IPS-NIHi11 (cell line): ENCODE data around the gene KLHL3.

Experiments used
- DNase-seq: peaks from one replicate; pipeline ENCODE4 v3.0.0; 2012; ENCODE audit warnings: mixed read lengths, low spot score

The KLHL3 gene

GRCh38 chr5:137575847-137576246 is 160.0 kb downstream of the KLHL3 start:
- DNase-seq, result no peak

- no peak for DNase-seq
Observed at GRCh38 chr5:137575211-137575610, 160.7 kb downstream of the KLHL3 start.

- DNase-seq, result no peak
Observed at GRCh38 chr5:137573376-137573775, 162.5 kb downstream of the KLHL3 start.

GRCh38 chr5:137572042-137572695 is 163.7 kb downstream of the KLHL3 start:
- no peak for DNase-seq

GRCh38 chr5:137570070-137570469 is 165.8 kb downstream of the KLHL3 start:
- no peak for DNase-seq
